Measurements from ENCODE around the gene DMWD.

The DMWD gene

GRCh38 chr19:45769821-45770191 is 22.8 kb downstream of the DMWD start:
- Histone ChIP-seq H3K4me3 (replicated peaks; ENCODE audit: insufficient read depth, low read length) (peak overlapping the region; percentile 69), H3K27ac (replicated peaks) (no peak overlapping the region; the same call in 1 of the 2 replicates), H3K27me3 (ENCODE audit: insufficient read depth, poor library complexity, severe bottlenecking) (peaks cover 40% of the 10 kb centered on the region)
- TF ChIP-seq POLR2AphosphoS5 (IDR thresholded peaks at IDR 0.05; ENCODE audit: low read depth) (no peak), REST (IDR thresholded peaks at IDR 0.05; ENCODE audit: insufficient replicate concordance, low read depth) (no peak), SPI1 (IDR thresholded peaks at IDR 0.05; ENCODE audit: borderline replicate concordance, low read depth) (no peak), GABPA (IDR thresholded peaks at IDR 0.05; ENCODE audit: low read depth) (no peak)
- TF ChIP-seq, protein P1, sequence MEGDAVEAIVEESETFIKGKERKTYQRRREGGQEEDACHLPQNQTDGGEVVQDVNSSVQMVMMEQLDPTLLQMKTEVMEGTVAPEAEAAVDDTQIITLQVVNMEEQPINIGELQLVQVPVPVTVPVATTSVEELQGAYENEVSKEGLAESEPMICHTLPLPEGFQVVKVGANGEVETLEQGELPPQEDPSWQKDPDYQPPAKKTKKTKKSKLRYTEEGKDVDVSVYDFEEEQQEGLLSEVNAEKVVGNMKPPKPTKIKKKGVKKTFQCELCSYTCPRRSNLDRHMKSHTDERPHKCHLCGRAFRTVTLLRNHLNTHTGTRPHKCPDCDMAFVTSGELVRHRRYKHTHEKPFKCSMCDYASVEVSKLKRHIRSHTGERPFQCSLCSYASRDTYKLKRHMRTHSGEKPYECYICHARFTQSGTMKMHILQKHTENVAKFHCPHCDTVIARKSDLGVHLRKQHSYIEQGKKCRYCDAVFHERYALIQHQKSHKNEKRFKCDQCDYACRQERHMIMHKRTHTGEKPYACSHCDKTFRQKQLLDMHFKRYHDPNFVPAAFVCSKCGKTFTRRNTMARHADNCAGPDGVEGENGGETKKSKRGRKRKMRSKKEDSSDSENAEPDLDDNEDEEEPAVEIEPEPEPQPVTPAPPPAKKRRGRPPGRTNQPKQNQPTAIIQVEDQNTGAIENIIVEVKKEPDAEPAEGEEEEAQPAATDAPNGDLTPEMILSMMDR (IDR thresholded peaks at IDR 0.05; ENCODE audit: insufficient read depth, low read length), result no peak
- DNase-seq (ENCODE audit: low read depth in 1 of 2, low spot score in 1 of 2), result peak in 1 of 2 experiments; percentile 45

GRCh38 chr19:45768984-45769782 is 23.5 kb downstream of the DMWD start, which contains the start of gene SIX5:
Gene SIX5 (minus strand): TSS chr19:45769252. CDS start chr19:45768844, 408 bp downstream.
- DNase-seq (ENCODE audit: low read depth in 1 of 2, low spot score in 1 of 2), result peak; percentile 92 to 96
- H3K27ac ChIP-seq (replicated peaks), result peak within 1 kb of the TSS; percentile 33
- peak within 1 kb of the TSS; percentile 69 for H3K4me3 ChIP-seq (replicated peaks; ENCODE audit: insufficient read depth, low read length)
- TF ChIP-seq REST (IDR thresholded peaks at IDR 0.05; ENCODE audit: insufficient replicate concordance, low read depth) (no peak), SPI1 (IDR thresholded peaks at IDR 0.05; ENCODE audit: borderline replicate concordance, low read depth) (no peak), POLR2AphosphoS5 (IDR thresholded peaks at IDR 0.05; ENCODE audit: low read depth) (no peak), GABPA (IDR thresholded peaks at IDR 0.05; ENCODE audit: low read depth) (no peak)
- TF ChIP-seq, protein P1 (IDR thresholded peaks at IDR 0.05; ENCODE audit: insufficient read depth, low read length), result no peak
- H3K27me3 ChIP-seq (ENCODE audit: insufficient read depth, poor library complexity, severe bottlenecking), result peaks cover 38% of the 10 kb centered on the region

- peak in 1 of 2 experiments; percentile 60 for DNase-seq (ENCODE audit: low read depth in 1 of 2, low spot score in 1 of 2)
- peak overlapping the region; percentile 33; the same call in 1 of the 2 replicates for H3K27ac ChIP-seq (replicated peaks)
- no peak for TF ChIP-seq GABPA (IDR thresholded peaks at IDR 0.05; ENCODE audit: low read depth)
- peak; percentile 29; the same call in 1 of the 2 replicates for TF ChIP-seq SPI1 (IDR thresholded peaks at IDR 0.05; ENCODE audit: borderline replicate concordance, low read depth)
- H3K27me3 ChIP-seq (ENCODE audit: insufficient read depth, poor library complexity, severe bottlenecking), result peaks cover 43% of the 10 kb centered on the region
- H3K4me3 ChIP-seq (replicated peaks; ENCODE audit: insufficient read depth, low read length), result peak overlapping the region; percentile 69
Observed at GRCh38 chr19:45768655-45768983, 24.0 kb downstream of the DMWD start.

DNA sequence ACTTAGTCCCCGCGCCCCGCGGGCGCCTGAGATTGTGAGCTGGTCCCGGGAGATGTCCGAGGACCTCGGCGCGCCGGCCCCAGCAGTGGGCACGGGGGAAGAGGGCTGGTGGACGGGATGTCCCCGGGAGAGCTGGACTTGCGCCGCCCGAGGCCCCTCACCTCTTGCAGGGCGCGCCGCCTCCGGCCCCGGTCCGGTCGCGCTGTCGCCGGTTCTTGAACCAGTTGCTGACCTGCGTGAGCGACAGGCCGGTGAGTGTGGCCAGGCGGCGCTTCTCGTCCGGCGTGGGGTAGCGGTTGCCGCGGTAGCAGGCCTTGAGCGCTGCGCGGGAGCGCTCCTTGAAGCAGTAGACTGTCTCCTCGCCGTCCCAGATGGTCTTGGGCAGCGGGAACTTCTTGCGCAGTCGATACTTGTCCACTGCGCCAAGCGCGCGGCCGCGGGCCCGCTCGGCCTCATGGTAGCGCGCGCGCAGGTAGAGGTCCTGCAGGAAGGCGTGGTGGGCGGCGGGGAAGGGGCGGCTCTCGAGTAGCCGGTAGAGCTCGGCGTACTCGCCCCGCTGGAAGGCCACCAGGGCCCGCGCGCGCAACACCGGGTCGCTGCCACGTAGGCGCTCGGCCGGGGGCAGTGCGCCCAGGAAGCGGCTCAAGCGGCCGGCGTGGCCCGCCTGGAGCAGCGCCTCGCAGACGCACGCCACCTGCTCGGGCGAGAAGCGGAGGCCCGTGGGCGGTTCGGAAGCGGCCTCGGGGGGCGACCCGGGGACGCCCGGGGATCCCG is 24.6 kb downstream of the DMWD start:
- DNase-seq (ENCODE audit: low read depth in 1 of 2, low spot score in 1 of 2), result peak in 1 of 2 experiments; percentile 15
- TF ChIP-seq REST (IDR thresholded peaks at IDR 0.05; ENCODE audit: insufficient replicate concordance, low read depth) (no peak), POLR2AphosphoS5 (IDR thresholded peaks at IDR 0.05; ENCODE audit: low read depth) (no peak), SPI1 (IDR thresholded peaks at IDR 0.05; ENCODE audit: borderline replicate concordance, low read depth) (no peak), GABPA (IDR thresholded peaks at IDR 0.05; ENCODE audit: low read depth) (no peak)
- TF ChIP-seq, protein P1 (IDR thresholded peaks at IDR 0.05; ENCODE audit: insufficient read depth, low read length), result no peak
- peaks cover 42% of the 10 kb centered on the region for H3K27me3 ChIP-seq (ENCODE audit: insufficient read depth, poor library complexity, severe bottlenecking)
- H3K4me3 ChIP-seq (replicated peaks; ENCODE audit: insufficient read depth, low read length), result peak overlapping the region; percentile 69
- H3K27ac ChIP-seq (replicated peaks), result no peak overlapping the region
